Measurements from ENCODE around the gene KNOP1. TPM values are rescaled to one million over a fixed set of nuclear protein-coding genes. Genes with fewer than 3 reads are reported as not detected.

The KNOP1 gene
- total and polyA plus RNA-seq, 2 of the 4 experiments (the other 2 are of a cell fraction), result 7.0 to 8.4 TPM

DNA sequence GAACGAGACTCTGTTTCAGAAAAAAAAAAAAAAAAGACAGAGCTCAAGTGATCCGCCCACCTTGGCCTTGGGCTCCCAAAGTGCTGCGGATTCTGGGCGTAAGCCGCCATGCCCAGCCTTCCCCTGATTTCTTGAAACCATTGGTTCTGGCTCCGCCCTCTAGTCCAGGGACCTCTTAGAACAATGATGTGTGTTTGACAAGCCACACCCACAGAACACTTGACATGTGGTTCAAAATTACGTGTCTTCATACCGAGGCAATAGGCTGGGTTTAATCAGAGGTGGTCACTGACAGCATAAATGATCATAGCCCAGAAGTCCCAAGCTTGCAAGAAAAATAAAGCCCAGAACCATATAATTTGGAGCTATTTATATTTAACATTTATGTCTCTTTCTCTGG is 23.0 kb downstream of the KNOP1 start:
- H2AFZ ChIP-seq (replicated peaks; ENCODE audit: low read length, poor library complexity), result no peak overlapping the region
- H3K23ac ChIP-seq (ENCODE audit: low read depth, low read length), result no peak overlapping the region
- no peaks in the 10 kb centered on the region for H3K27me3 ChIP-seq (ENCODE audit: control insufficient read depth, insufficient read depth, low read length)
- ChIA-PET CTCF (interaction anchor here (0.9 kb wide), 1 partner anchor 39 kb away, joined by 4 read pairs; no protein-coding TSS in a partner anchor), POLR2A (ENCODE audit: unreplicated experiment) (no interaction called here)
- no peaks in the 10 kb centered on the region for H4K20me1 ChIP-seq (ENCODE audit: insufficient read depth, low read length)
- WGBS, 2 experiments (ENCODE audit: extremely low coverage in 2 of 2, insufficient read length in 1 of 2), result no CpG with 5 or more reads among the region's 8 CpGs
- no peak overlapping the region for H3K14ac ChIP-seq (replicated peaks; ENCODE audit: low read depth, low read length)
- no peak overlapping the region for H2AK5ac ChIP-seq (ENCODE audit: low read depth, low read length)
- no peak overlapping the region for H4K8ac ChIP-seq (ENCODE audit: low read depth in 2 of 2, low read length in 2 of 2)
- no peak overlapping the region for H4K91ac ChIP-seq (ENCODE audit: insufficient read depth, low read depth, low read length)
- ATAC-seq (ENCODE audit: low read depth) (no peak), DNase-seq (no peak)
- H3K9ac ChIP-seq (ENCODE audit: low read depth, low read length), result no peak overlapping the region
- H3K9me1 ChIP-seq (ENCODE audit: insufficient read depth, low read length), result peaks cover 32% of the 10 kb centered on the region; the same call in 1 of the 2 replicates
- H2BK20ac ChIP-seq (ENCODE audit: low read depth, low read length), result no peak overlapping the region
- no peak overlapping the region for H3K56ac ChIP-seq (ENCODE audit: extremely low read depth, insufficient read depth, low read length)
- H3K4me1 ChIP-seq (ENCODE audit: control insufficient read depth, insufficient read depth, low read length), result peaks cover 14% of the 10 kb centered on the region
- H3K4me3 ChIP-seq (ENCODE audit: insufficient read depth, low read depth, low read length), result no peak overlapping the region
- intact Hi-C loops (cut with micrococcal nuclease), result no loop called here
- no peak overlapping the region for H2AK9ac ChIP-seq (replicated peaks; ENCODE audit: low read depth, low read length, poor library complexity)
- no peak overlapping the region for H3K4me2 ChIP-seq (ENCODE audit: low read depth, low read length)
- H2BK15ac ChIP-seq (ENCODE audit: low read depth, low read length), result no peak overlapping the region
- no TSS peak for BruUV-seq (replicated peaks)
- no peak overlapping the region for H3K4ac ChIP-seq (ENCODE audit: low read depth, low read length)
- no peak overlapping the region for H2BK120ac ChIP-seq (ENCODE audit: low read depth, low read length)
- TF ChIP-seq MXI1 (IDR thresholded peaks at IDR 0.05; ENCODE audit: borderline replicate concordance, low read depth, low read length), result no peak
- no peak for TF ChIP-seq BHLHE40 (IDR thresholded peaks at IDR 0.05; ENCODE audit: low read depth, low read length)
- TF ChIP-seq SMC3 (IDR thresholded peaks at IDR 0.05; ENCODE audit: low read depth, low read length), result no peak
- no peak for TF ChIP-seq POLR2A (IDR thresholded peaks at IDR 0.05; ENCODE audit: low read depth, low read length)
- TF ChIP-seq MAFK (IDR thresholded peaks at IDR 0.05; ENCODE audit: low read depth, low read length), result no peak
- no peak for TF ChIP-seq NFE2L2 (IDR thresholded peaks at IDR 0.05; ENCODE audit: low read depth, low read length)
- TF ChIP-seq USF2 (IDR thresholded peaks at IDR 0.05; ENCODE audit: low read depth, low read length), result no peak
- TF ChIP-seq RCOR1 (IDR thresholded peaks at IDR 0.05; ENCODE audit: insufficient replicate concordance, low read length), result no peak
- no peak for TF ChIP-seq MAZ (IDR thresholded peaks at IDR 0.05; ENCODE audit: borderline replicate concordance, low read depth, low read length)
- TF ChIP-seq RAD21 (IDR thresholded peaks at IDR 0.05; ENCODE audit: low read length), result no peak
- no peak overlapping the region for H4K5ac ChIP-seq (ENCODE audit: low read depth, low read length)
- H3K27ac ChIP-seq (ENCODE audit: insufficient read depth, low read length), result no peak overlapping the region
- no peaks in the 10 kb centered on the region for H3K9me3 ChIP-seq (ENCODE audit: control insufficient read depth, insufficient read depth, low read length)
- H3K79me1 ChIP-seq (ENCODE audit: low read depth in 1 of 2, low read length in 2 of 2), result peaks cover 18 to 39% of the 10 kb centered on the region in 2 experiments; a peak in 3 of 4 replicates
- H3K18ac ChIP-seq (ENCODE audit: low read depth, low read length), result no peak overlapping the region
- in situ Hi-C loops (cut with MboI; ENCODE audit: low sequenced_read_pairs), result no loop called here
- H2BK5ac ChIP-seq (ENCODE audit: low read depth, low read length, poor library complexity, severe bottlenecking), result no peak overlapping the region
- peaks cover 40% of the 10 kb centered on the region for H3K36me3 ChIP-seq (ENCODE audit: control insufficient read depth, insufficient read depth, low read length)
- dilution Hi-C loops (cut with HindIII; ENCODE audit: low sequenced_read_pairs, unreplicated experiment), result no loop called here
